Measurements from ENCODE around the gene RHO. TPM values are rescaled to one million over a fixed set of nuclear protein-coding genes. Genes with fewer than 3 reads are reported as not detected.

Gene RHO
- total and polyA plus RNA-seq, 3 experiments from 2014 or later: not detected

GRCh38 chr3:129576514-129577352, 48.3 kb downstream of the RHO start:
- H3K4me3 Mint-ChIP-seq: peak overlapping the region; percentile 50 to 86 (median 68)

DNA sequence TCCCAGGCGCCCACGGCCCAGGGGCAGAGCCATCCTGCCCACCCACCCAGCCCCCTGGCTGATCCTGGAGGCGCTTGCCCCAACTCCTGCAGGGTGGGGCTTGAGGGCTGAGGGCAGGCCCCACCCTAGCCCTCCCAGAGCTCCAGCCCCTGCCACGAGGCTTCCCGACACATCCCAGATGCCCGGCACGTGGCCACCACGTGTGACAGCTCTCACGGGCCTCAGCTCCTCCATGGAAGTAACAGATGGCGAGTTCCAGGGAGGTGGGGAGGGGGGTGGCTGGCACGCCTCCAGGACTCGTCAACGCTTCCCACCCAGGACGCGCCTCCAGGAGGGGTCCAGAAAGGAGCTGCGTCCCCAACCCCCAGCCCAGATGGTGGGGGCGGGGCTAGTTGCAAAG, 48.9 kb downstream of the RHO start:
- POLR2A ChIA-PET: interaction anchor here (0.7 to 3.0 kb wide), 12 partner anchors 9 to 50 kb away, joined by 3 to 54 read pairs (median 4); partner anchors contain the start of gene PLXND1

More at GRCh38 chr3:129576514-129577352, 48.3 kb downstream of the RHO start:
- no peaks in the 10 kb centered on the region for H3K9me3 ChIP-seq (ENCODE audit: low read length)
- ChIA-PET POLR2A (interaction anchor here (0.6 to 3.0 kb wide), 11 partner anchors 9 to 516 kb away, joined by 3 to 54 read pairs (median 4); partner anchors contain the start of gene PLXND1), CTCF (interaction anchor here (0.9 to 2.6 kb wide), 12 partner anchors 9 to 86 kb away, joined by 3 to 21 read pairs (median 4); partner anchors contain the start of gene PLXND1)
- peaks cover 57 to 77% (median 61%) of the 10 kb centered on the region in 3 donors for H3K4me1 Mint-ChIP-seq
- peaks cover 0 to 17% (median 4%) of the 10 kb centered on the region in 3 donors for H3K36me3 Mint-ChIP-seq
- H3K27ac ChIP-seq (ENCODE audit: low read depth, low read length): peak overlapping the region; percentile 16
- H3K4me3 ChIP-seq (ENCODE audit: low read length): no peak overlapping the region
- H3K27ac Mint-ChIP-seq: peak overlapping the region; percentile 87 to 100 (median 98)
- no peaks in the 10 kb centered on the region for H3K27me3 ChIP-seq (ENCODE audit: insufficient read depth, low read length, poor library complexity, severe bottlenecking)
- peaks cover 47% of the 10 kb centered on the region for H3K4me1 ChIP-seq (ENCODE audit: insufficient read depth, low read length)
- H3K27me3 Mint-ChIP-seq: no peaks in the 10 kb centered on the region
- DNase-seq: peak; percentile 69 to 92 (median 83)
- no peaks in the 10 kb centered on the region for H3K9me3 Mint-ChIP-seq
- no peaks in the 10 kb centered on the region for H3K36me3 ChIP-seq (ENCODE audit: insufficient read depth, low read length)

GRCh38 chr3:129577925-129578786, 49.7 kb downstream of the RHO start:
- H3K4me1 ChIP-seq (ENCODE audit: insufficient read depth, low read length): peaks cover 47% of the 10 kb centered on the region
- ChIA-PET POLR2A (interaction anchor here (0.7 to 3.0 kb wide), 7 partner anchors 13 to 30 kb away, joined by 3 to 54 read pairs (median 4); partner anchors contain the start of gene PLXND1), CTCF (interaction anchor here (0.9 to 2.6 kb wide), 6 partner anchors 16 to 88 kb away, joined by 3 to 21 read pairs (median 10); partner anchors contain the start of gene PLXND1)
- Mint-ChIP-seq H3K27me3 (no peaks in the 10 kb centered on the region), H3K36me3 (peaks cover 0 to 15% (median 2%) of the 10 kb centered on the region in 3 donors), H3K4me3 (peak overlapping the region in 6 of 7 donors; percentile 54 to 84 (median 66)), H3K4me1 (peaks cover 54 to 69% (median 57%) of the 10 kb centered on the region in 3 donors), H3K27ac (peak overlapping the region; percentile 85 to 100 (median 93)), H3K9me3 (no peaks in the 10 kb centered on the region)
- H3K36me3 ChIP-seq (ENCODE audit: insufficient read depth, low read length): no peaks in the 10 kb centered on the region
- no peaks in the 10 kb centered on the region for H3K9me3 ChIP-seq (ENCODE audit: low read length)
- H3K4me3 ChIP-seq (ENCODE audit: low read length): no peak overlapping the region
- peak in 1 of 5 donors; percentile 27 for DNase-seq
- H3K27me3 ChIP-seq (ENCODE audit: insufficient read depth, low read length, poor library complexity, severe bottlenecking): no peaks in the 10 kb centered on the region
- peak overlapping the region; percentile 59 for H3K27ac ChIP-seq (ENCODE audit: low read depth, low read length)

More for the DNA sequence above, 48.9 kb downstream of the RHO start:
- Mint-ChIP-seq H3K36me3 (peaks cover 0 to 14% (median 2%) of the 10 kb centered on the region in 3 donors), H3K27ac (peak overlapping the region; percentile 87 to 100 (median 98)), H3K4me3 (peak overlapping the region in 5 of 7 donors; percentile 63 to 86 (median 73)), H3K4me1 (peaks cover 57 to 73% (median 57%) of the 10 kb centered on the region in 3 donors), H3K27me3 (no peaks in the 10 kb centered on the region), H3K9me3 (no peaks in the 10 kb centered on the region)
- peaks cover 47% of the 10 kb centered on the region for H3K4me1 ChIP-seq (ENCODE audit: insufficient read depth, low read length)
- no peaks in the 10 kb centered on the region for H3K36me3 ChIP-seq (ENCODE audit: insufficient read depth, low read length)
- H3K27me3 ChIP-seq (ENCODE audit: insufficient read depth, low read length, poor library complexity, severe bottlenecking): no peaks in the 10 kb centered on the region
- H3K4me3 ChIP-seq (ENCODE audit: low read length): no peak overlapping the region
- CTCF ChIA-PET: interaction anchor here (1.1 to 2.6 kb wide), 9 partner anchors 9 to 87 kb away, joined by 3 to 21 read pairs (median 5); partner anchors contain the start of gene PLXND1
- peak overlapping the region; percentile 59 for H3K27ac ChIP-seq (ENCODE audit: low read depth, low read length)
- DNase-seq: no peak
- H3K9me3 ChIP-seq (ENCODE audit: low read length): no peaks in the 10 kb centered on the region

- Histone ChIP-seq H3K27ac (ENCODE audit: low read depth, low read length) (no peak overlapping the region), H3K27me3 (ENCODE audit: insufficient read depth, low read length, poor library complexity, severe bottlenecking) (no peaks in the 10 kb centered on the region), H3K36me3 (ENCODE audit: insufficient read depth, low read length) (no peaks in the 10 kb centered on the region), H3K4me1 (ENCODE audit: insufficient read depth, low read length) (peaks cover 45% of the 10 kb centered on the region), H3K9me3 (ENCODE audit: low read length) (no peaks in the 10 kb centered on the region), H3K4me3 (ENCODE audit: low read length) (no peak overlapping the region)
- H3K27ac Mint-ChIP-seq: peak overlapping the region in 7 of 8 donors; percentile 80 to 98 (median 91)
- peak overlapping the region in 1 of 7 donors; percentile 10 for H3K4me3 Mint-ChIP-seq
- peaks cover 2 to 20% (median 3%) of the 10 kb centered on the region in 3 donors for H3K36me3 Mint-ChIP-seq
- H3K4me1 Mint-ChIP-seq: peaks cover 50 to 55% (median 52%) of the 10 kb centered on the region in 3 donors
- CTCF ChIA-PET: no interaction called here
- no peak for DNase-seq
- no peaks in the 10 kb centered on the region for H3K27me3 Mint-ChIP-seq
- POLR2A ChIA-PET: interaction anchor here (1.4 kb wide), 1 partner anchor 14 kb away, joined by 3 read pairs; no protein-coding TSS in a partner anchor
- no peaks in the 10 kb centered on the region for H3K9me3 Mint-ChIP-seq
Measured at GRCh38 chr3:129579991-129580390, 51.6 kb downstream of the RHO start.

GRCh38 chr3:129581623-129582022, 53.2 kb downstream of the RHO start:
- Mint-ChIP-seq H3K27me3 (no peaks in the 10 kb centered on the region), H3K9me3 (no peaks in the 10 kb centered on the region), H3K36me3 (peaks cover 2 to 25% (median 4%) of the 10 kb centered on the region in 3 donors), H3K4me3 (no peak overlapping the region), H3K27ac (peak overlapping the region in 6 of 8 donors; percentile 77 to 94 (median 84)), H3K4me1 (peaks cover 34 to 38% (median 36%) of the 10 kb centered on the region in 3 donors)
- Histone ChIP-seq H3K4me1 (ENCODE audit: insufficient read depth, low read length) (peaks cover 30% of the 10 kb centered on the region), H3K27ac (ENCODE audit: low read depth, low read length) (no peak overlapping the region), H3K9me3 (ENCODE audit: low read length) (no peaks in the 10 kb centered on the region), H3K4me3 (ENCODE audit: low read length) (no peak overlapping the region), H3K27me3 (ENCODE audit: insufficient read depth, low read length, poor library complexity, severe bottlenecking) (no peaks in the 10 kb centered on the region), H3K36me3 (ENCODE audit: insufficient read depth, low read length) (no peaks in the 10 kb centered on the region)
- CTCF ChIA-PET: no interaction called here
- no peak for DNase-seq
- POLR2A ChIA-PET: interaction anchor here (1.2 kb wide), 1 partner anchor 12 kb away, joined by 3 read pairs; no protein-coding TSS in a partner anchor

- peaks cover 20% of the 10 kb centered on the region for H3K4me1 ChIP-seq (ENCODE audit: insufficient read depth, low read length)
- H3K4me1 Mint-ChIP-seq: peaks cover 26 to 30% (median 29%) of the 10 kb centered on the region in 3 donors
- peak overlapping the region in 3 of 8 donors; percentile 15 to 65 (median 42) for H3K27ac Mint-ChIP-seq
- no peaks in the 10 kb centered on the region for H3K27me3 ChIP-seq (ENCODE audit: insufficient read depth, low read length, poor library complexity, severe bottlenecking)
- H3K27ac ChIP-seq (ENCODE audit: low read depth, low read length): no peak overlapping the region
- CTCF ChIA-PET: interaction anchor here (0.8 to 0.9 kb wide), 2 partner anchors 11 to 90 kb away, joined by 3 to 4 read pairs; no protein-coding TSS in a partner anchor
- POLR2A ChIA-PET: no interaction called here
- no peaks in the 10 kb centered on the region for H3K27me3 Mint-ChIP-seq
- DNase-seq: no peak
- H3K9me3 Mint-ChIP-seq: no peaks in the 10 kb centered on the region
- peaks cover 2 to 29% (median 4%) of the 10 kb centered on the region in 3 donors for H3K36me3 Mint-ChIP-seq
- no peaks in the 10 kb centered on the region for H3K36me3 ChIP-seq (ENCODE audit: insufficient read depth, low read length)
- H3K4me3 Mint-ChIP-seq: no peak overlapping the region
- no peak overlapping the region for H3K4me3 ChIP-seq (ENCODE audit: low read length)
- no peaks in the 10 kb centered on the region for H3K9me3 ChIP-seq (ENCODE audit: low read length)
Measured at GRCh38 chr3:129582799-129583198, 54.4 kb downstream of the RHO start.

GRCh38 chr3:129583289-129583688, 54.9 kb downstream of the RHO start:
- Mint-ChIP-seq H3K27me3 (no peaks in the 10 kb centered on the region), H3K27ac (peak overlapping the region in 2 of 8 donors; percentile 34 to 83), H3K4me1 (peaks cover 22 to 26% (median 25%) of the 10 kb centered on the region in 3 donors), H3K36me3 (peaks cover 2 to 29% (median 4%) of the 10 kb centered on the region in 3 donors), H3K9me3 (no peaks in the 10 kb centered on the region), H3K4me3 (no peak overlapping the region)
- DNase-seq: no peak
- H3K36me3 ChIP-seq (ENCODE audit: insufficient read depth, low read length): no peaks in the 10 kb centered on the region
- H3K27ac ChIP-seq (ENCODE audit: low read depth, low read length): no peak overlapping the region
- CTCF ChIA-PET: interaction anchor here (0.9 kb wide), 1 partner anchor 10 kb away, joined by 4 read pairs; no protein-coding TSS in a partner anchor
- no peaks in the 10 kb centered on the region for H3K27me3 ChIP-seq (ENCODE audit: insufficient read depth, low read length, poor library complexity, severe bottlenecking)
- H3K4me1 ChIP-seq (ENCODE audit: insufficient read depth, low read length): peaks cover 15% of the 10 kb centered on the region
- no peaks in the 10 kb centered on the region for H3K9me3 ChIP-seq (ENCODE audit: low read length)
- POLR2A ChIA-PET: no interaction called here
- H3K4me3 ChIP-seq (ENCODE audit: low read length): no peak overlapping the region
